ENCODE measurements around the gene BUD23. TPM values are rescaled to one million over a fixed set of nuclear protein-coding genes. Genes with fewer than 3 reads are reported as not detected.

Gene BUD23
- total RNA-seq, 4 donors from 2014 or later = 22.5 to 50.6 (median 39.3) TPM

DNA sequence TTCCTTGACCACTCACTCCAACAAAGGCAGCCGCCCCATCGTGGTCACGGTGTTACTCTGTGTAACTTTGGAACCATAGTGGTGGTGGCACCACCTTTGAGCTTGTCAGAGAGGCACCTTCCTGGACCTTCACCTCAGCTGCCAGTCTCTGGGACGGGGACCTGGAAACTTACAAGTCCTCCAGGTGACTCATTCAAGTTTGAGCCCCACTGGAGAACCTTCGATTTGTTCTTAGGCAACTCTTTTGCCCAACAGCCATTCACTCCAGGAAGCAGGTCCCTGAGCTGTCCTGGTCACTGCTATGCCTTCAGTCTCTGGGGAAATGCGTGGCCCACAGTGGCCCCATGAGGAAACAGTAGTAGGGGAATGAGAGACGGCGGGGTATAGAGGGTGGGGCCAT, 18.8 kb downstream of the BUD23 start:
- no peaks in the 10 kb centered on the region for H3K9me3 ChIP-seq
- H3K27me3 ChIP-seq = no peaks in the 10 kb centered on the region
- no peak overlapping the region for H3K4me3 ChIP-seq
- no peak for DNase-seq (ENCODE audit: low spot score in 2 of 2)
- no peak overlapping the region for H3K27ac ChIP-seq
- TF ChIP-seq POLR2A (IDR thresholded peaks at IDR 0.05) (no peak), EP300 (IDR thresholded peaks at IDR 0.05) (no peak)
- 81 to 87% methylated on average over 8 of the region's 8 CpGs for WGBS, 2 donors
- H3K4me1 ChIP-seq = peaks cover 0 to 14% (median 0%) of the 10 kb centered on the region in 4 donors
- H3K36me3 ChIP-seq = peaks cover 0 to 63% (median 6%) of the 10 kb centered on the region in 3 donors

DNA sequence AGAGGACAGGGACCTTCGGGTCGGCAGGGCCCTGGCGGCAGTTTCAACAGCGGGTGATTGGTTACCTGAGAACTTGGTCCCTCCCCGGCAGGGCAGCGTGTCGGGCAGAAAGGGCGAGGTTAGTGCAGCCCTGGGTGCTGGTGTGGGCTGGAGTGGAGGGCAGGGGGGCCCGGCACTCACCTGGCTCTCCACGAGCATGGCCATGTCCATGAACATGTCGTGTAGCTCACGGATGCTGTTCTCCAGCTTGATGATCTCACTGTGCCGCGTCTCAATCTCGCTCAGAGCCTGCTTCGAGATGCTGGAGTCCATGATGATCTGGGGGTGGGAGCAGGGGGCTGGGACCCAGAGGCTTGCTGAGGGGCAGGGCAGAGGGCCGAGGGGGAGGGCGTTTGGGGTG, 19.3 kb downstream of the BUD23 start:
- Histone ChIP-seq H3K4me1 (peaks cover 0 to 14% (median 0%) of the 10 kb centered on the region in 4 donors), H3K36me3 (peaks cover 0 to 61% (median 5%) of the 10 kb centered on the region in 3 donors), H3K9me3 (no peaks in the 10 kb centered on the region), H3K27ac (no peak overlapping the region), H3K4me3 (no peak overlapping the region), H3K27me3 (no peaks in the 10 kb centered on the region)
- DNase-seq (ENCODE audit: low spot score in 2 of 2) = no peak
- WGBS, 2 donors = 89 to 94% methylated on average over 7 to 18 of the region's 18 CpGs
- TF ChIP-seq POLR2A (IDR thresholded peaks at IDR 0.05) = no peak
- TF ChIP-seq, protein P1, sequence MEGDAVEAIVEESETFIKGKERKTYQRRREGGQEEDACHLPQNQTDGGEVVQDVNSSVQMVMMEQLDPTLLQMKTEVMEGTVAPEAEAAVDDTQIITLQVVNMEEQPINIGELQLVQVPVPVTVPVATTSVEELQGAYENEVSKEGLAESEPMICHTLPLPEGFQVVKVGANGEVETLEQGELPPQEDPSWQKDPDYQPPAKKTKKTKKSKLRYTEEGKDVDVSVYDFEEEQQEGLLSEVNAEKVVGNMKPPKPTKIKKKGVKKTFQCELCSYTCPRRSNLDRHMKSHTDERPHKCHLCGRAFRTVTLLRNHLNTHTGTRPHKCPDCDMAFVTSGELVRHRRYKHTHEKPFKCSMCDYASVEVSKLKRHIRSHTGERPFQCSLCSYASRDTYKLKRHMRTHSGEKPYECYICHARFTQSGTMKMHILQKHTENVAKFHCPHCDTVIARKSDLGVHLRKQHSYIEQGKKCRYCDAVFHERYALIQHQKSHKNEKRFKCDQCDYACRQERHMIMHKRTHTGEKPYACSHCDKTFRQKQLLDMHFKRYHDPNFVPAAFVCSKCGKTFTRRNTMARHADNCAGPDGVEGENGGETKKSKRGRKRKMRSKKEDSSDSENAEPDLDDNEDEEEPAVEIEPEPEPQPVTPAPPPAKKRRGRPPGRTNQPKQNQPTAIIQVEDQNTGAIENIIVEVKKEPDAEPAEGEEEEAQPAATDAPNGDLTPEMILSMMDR (IDR thresholded peaks at IDR 0.05) = no peak

DNA sequence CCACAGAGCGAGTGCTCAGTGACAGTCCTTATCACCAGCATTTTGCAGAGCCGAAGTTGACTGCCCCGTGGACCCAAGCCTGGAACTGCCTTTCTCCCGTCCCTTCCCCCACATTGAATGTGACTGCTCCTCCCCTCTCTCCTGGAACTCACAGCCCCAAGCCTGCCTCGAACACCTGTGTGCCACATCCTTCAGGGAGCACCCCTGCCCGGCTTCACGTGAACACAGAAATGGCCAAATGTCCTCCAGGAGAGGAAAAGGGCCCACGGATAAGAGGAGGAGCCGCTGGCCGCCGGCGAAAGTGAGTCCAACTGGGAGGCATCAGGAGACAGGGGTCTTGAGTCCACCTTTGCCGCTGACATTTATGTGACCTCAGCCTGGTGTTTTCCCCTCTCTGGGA, 19.8 kb downstream of the BUD23 start:
- Histone ChIP-seq H3K4me3 (no peak overlapping the region), H3K27me3 (no peaks in the 10 kb centered on the region), H3K27ac (no peak overlapping the region), H3K4me1 (peaks cover 0 to 14% (median 0%) of the 10 kb centered on the region in 4 donors), H3K9me3 (no peaks in the 10 kb centered on the region), H3K36me3 (peaks cover 0 to 56% (median 4%) of the 10 kb centered on the region in 3 donors)
- 66 to 74% methylated on average over 13 of the region's 13 CpGs for WGBS, 2 donors
- TF ChIP-seq POLR2A (IDR thresholded peaks at IDR 0.05) (no peak), EP300 (IDR thresholded peaks at IDR 0.05) (no peak)
- TF ChIP-seq, protein P1 (IDR thresholded peaks at IDR 0.05) = no peak
- DNase-seq (ENCODE audit: low spot score in 2 of 2) = no peak

DNA sequence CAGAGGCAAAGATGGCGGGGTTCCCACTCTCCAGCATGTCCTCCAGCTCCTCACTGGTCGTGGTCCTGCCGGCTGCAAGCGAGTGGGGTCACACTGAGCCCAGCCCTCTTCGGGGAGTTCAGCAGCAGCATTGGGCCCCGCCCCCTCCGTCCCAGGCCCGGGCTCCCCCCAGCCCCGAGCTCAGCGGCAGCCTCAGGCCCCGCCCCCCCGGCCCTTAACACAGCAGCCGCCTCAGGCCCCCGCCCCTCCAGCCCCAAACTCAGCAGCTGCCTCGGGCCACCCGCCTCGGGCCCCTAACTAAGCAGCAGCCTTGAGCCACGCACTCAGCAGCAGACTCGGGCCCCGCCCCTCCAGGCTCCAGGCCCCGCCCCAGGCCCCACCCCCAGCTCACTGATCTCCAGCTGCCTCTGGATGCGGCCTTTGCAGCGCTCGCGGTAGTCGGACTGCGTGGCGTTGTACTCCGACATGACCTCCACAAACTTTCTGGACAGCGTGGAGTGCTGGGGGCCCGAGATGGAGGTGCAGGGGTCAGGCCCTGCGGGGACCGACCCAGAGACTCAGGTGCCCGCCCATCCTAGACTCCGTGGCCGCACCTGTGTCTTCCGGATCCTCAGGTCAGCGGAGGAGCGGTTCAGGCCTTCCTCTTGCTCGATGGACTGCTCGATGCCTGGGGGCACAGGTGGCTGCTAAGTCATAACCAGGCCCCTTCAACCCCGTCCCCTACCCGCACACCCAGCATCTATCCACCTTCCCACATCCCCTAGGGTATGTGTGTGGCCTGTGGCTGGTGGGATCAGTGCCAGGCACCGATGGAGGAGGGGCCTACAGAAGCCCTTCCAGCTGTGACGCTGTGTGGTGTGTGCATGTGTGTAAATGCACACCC, 20.6 kb downstream of the BUD23 start:
- H3K36me3 ChIP-seq = peaks cover 0 to 56% (median 0%) of the 10 kb centered on the region in 3 donors
- H3K27me3 ChIP-seq = no peaks in the 10 kb centered on the region
- DNase-seq (ENCODE audit: low spot score in 2 of 2) = peak in 1 of 2 donors; percentile 24
- TF ChIP-seq POLR2A (IDR thresholded peaks at IDR 0.05) (no peak), EP300 (IDR thresholded peaks at IDR 0.05) (no peak)
- TF ChIP-seq, protein P1 (IDR thresholded peaks at IDR 0.05) = no peak
- peak overlapping the region in 2 of 4 donors; percentile 22 to 42 for H3K4me3 ChIP-seq
- no peak overlapping the region for H3K27ac ChIP-seq
- H3K9me3 ChIP-seq = no peaks in the 10 kb centered on the region
- H3K4me1 ChIP-seq = peaks cover 0 to 14% (median 0%) of the 10 kb centered on the region in 4 donors
- 22 to 39% methylated on average over 27 to 42 of the region's 45 CpGs for WGBS, 2 donors

DNA sequence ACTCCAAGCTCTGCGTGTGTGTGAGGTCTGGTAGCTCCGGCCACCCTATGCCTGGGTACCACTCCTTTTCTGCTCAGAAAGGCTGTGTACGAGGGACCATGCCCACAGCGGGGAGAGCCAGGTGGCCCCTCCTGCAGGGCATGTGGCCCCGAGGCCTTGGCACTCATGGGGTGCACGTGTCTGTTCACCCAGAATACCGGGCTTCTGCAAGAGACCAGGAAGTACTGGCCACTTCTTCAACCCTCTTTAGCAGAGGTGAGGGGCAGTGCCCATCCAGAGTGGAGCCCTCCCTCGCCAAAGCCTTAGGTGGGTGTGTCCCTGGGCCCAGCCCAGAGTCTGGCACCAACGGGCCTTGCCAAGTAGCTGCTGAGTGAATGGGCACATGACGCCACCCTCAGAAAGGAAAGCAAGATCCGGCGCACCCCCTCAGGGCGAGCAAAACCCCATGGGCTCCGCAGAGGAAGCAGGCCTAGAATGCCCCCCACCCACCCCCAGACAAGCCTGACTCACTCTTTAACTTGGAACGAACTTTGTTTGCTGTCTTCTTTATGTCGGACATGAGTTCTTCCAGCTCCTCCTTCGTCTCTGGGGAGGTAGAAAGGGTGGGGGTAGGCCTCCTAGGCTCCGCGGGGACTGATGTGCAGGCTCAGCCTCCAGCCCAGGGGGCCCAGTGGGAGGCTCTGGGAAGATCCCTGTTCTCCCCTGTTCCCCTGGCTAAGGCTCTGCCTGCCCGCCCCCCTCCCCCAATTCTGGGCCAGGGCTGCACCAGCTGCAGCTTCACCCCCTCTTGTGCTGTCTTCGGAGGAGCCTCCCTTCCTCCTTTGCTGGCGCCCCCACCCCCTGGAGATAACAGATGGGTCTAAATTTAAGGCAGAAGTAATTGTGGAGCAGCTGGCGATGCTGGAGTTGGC, 21.5 kb downstream of the BUD23 start:
- H3K4me3 ChIP-seq = no peak overlapping the region
- no peak for TF ChIP-seq EP300 (IDR thresholded peaks at IDR 0.05)
- TF ChIP-seq POLR2A (IDR thresholded peaks at IDR 0.05) = no peak
- TF ChIP-seq, protein P1 (IDR thresholded peaks at IDR 0.05) = no peak
- H3K36me3 ChIP-seq = peaks cover 0 to 50% (median 0%) of the 10 kb centered on the region in 3 donors
- peaks cover 0 to 14% (median 0%) of the 10 kb centered on the region in 4 donors for H3K4me1 ChIP-seq
- H3K27me3 ChIP-seq = no peaks in the 10 kb centered on the region
- H3K27ac ChIP-seq = no peak overlapping the region
- H3K9me3 ChIP-seq = no peaks in the 10 kb centered on the region
- no peak for DNase-seq (ENCODE audit: low spot score in 2 of 2)
- 77 to 84% methylated on average over 17 to 22 of the region's 23 CpGs for WGBS, 2 donors

Measured in tibial nerve (tissue), 4 donors.